Measurements from ENCODE around the gene MYO9B. TPM values are rescaled to one million over a fixed set of nuclear protein-coding genes. Genes with fewer than 3 reads are reported as not detected.

Gene MYO9B
- total RNA-seq, 6 experiments from 2014 or later: 25.4 to 38.7 (median 36.0) TPM

DNA sequence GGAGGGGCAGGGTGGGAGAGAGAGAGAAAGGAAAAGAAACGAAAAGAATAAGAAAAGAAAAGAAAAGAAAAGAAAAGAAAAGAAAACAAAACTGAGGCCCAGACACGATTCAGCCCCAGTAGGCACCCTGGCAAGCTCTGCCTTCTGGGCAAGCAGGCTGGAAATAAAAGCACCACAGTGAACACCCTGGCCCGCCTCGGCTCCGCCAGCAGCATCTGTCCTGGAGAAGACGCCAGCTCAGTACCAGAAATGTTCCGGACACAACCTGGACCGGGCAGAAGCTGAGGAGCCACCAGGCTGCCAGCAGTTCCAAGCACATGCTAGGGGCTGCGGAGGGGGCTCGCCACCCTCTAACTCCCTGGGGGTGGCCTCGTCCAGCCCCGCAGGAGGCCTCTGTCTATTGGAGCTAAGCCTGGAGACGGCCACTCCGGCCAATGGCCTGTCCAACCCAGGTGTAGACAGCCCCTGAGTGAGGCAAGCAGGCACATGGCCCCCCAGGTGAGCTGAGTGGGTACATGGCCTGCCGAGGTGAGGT is 37.5 kb upstream of the MYO9B start:
- TF ChIP-seq POLR2A (IDR thresholded peaks at IDR 0.05): no peak
- TF ChIP-seq, protein P1, sequence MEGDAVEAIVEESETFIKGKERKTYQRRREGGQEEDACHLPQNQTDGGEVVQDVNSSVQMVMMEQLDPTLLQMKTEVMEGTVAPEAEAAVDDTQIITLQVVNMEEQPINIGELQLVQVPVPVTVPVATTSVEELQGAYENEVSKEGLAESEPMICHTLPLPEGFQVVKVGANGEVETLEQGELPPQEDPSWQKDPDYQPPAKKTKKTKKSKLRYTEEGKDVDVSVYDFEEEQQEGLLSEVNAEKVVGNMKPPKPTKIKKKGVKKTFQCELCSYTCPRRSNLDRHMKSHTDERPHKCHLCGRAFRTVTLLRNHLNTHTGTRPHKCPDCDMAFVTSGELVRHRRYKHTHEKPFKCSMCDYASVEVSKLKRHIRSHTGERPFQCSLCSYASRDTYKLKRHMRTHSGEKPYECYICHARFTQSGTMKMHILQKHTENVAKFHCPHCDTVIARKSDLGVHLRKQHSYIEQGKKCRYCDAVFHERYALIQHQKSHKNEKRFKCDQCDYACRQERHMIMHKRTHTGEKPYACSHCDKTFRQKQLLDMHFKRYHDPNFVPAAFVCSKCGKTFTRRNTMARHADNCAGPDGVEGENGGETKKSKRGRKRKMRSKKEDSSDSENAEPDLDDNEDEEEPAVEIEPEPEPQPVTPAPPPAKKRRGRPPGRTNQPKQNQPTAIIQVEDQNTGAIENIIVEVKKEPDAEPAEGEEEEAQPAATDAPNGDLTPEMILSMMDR (IDR thresholded peaks at IDR 0.05): no peak
- Histone ChIP-seq H3K4me1 (no peaks in the 10 kb centered on the region), H3K4me3 (no peak overlapping the region), H3K27me3 (no peaks in the 10 kb centered on the region), H3K27ac (no peak overlapping the region), H3K36me3 (no peaks in the 10 kb centered on the region), H3K9me3 (no peaks in the 10 kb centered on the region)
- WGBS (ENCODE audit: insufficient coverage, low coverage, low lambda C conversion rate, missing lambda C conversion rate): 57% methylated on average over 1 of the region's 15 CpGs
- DNase-seq (no peak), ATAC-seq (peak in 1 of 4 donors; percentile 20)
- intact Hi-C loops (cut with DNase I): no loop called here

DNA sequence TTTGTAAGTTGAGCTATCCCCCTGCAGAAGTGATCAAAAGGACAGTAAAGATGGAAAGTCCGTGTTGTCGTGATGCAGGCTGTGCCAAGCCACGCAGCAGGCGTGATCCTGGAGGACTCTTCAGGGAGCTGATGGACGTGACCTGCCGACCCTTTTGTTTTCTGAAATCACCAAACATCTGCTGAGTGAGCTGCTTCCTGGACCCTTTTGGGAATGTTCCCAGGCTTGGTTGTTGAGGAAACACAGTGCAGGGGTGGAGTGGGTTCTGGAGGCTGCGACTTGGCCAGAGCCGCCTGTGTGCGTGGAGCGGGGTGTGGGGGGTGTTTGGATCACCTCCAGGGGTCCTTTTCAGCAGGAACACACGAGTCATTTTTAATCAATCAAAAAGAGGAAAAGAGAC is 33.6 kb upstream of the MYO9B start:
- TF ChIP-seq, protein P1 (IDR thresholded peaks at IDR 0.05): no peak
- TF ChIP-seq POLR2A (IDR thresholded peaks at IDR 0.05): no peak
- 19% methylated on average over 9 of the region's 11 CpGs for WGBS (ENCODE audit: insufficient coverage, low coverage, low lambda C conversion rate, missing lambda C conversion rate)
- Histone ChIP-seq H3K36me3 (no peaks in the 10 kb centered on the region), H3K27me3 (no peaks in the 10 kb centered on the region), H3K4me3 (no peak overlapping the region), H3K27ac (no peak overlapping the region), H3K9me3 (no peaks in the 10 kb centered on the region), H3K4me1 (no peaks in the 10 kb centered on the region)
- intact Hi-C loops (cut with DNase I): no loop called here
- ATAC-seq (peak; percentile 55 to 82 (median 67)), DNase-seq (peak in 1 of 3 donors; percentile 37)

DNA sequence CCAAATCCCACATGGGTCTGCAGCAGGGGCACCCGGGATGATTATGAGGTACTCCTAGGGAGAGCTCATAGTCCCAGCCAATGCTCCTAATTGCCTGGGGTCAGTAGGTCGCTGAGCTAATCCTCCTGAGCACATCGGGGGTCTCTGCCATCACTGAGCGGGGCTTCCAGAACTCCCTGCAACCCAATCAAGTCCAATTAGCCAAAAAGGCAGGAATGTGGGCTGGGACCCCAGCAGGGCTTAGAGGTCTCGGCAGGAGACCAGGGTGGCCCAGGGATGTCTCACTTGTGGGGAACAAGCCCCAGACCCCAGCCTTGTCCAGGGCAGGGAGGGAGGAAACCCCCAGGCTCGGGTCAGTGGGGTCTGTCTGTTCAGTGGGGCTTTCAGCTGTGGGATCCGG is 31.8 kb upstream of the MYO9B start:
- DNase-seq (no peak), ATAC-seq (no peak)
- H3K4me3 ChIP-seq: no peak overlapping the region
- no peaks in the 10 kb centered on the region for H3K9me3 ChIP-seq
- WGBS (ENCODE audit: insufficient coverage, low coverage, low lambda C conversion rate, missing lambda C conversion rate): 41% methylated on average over 4 of the region's 7 CpGs
- no peak overlapping the region for H3K27ac ChIP-seq
- no peaks in the 10 kb centered on the region for H3K36me3 ChIP-seq
- no peak for TF ChIP-seq POLR2A (IDR thresholded peaks at IDR 0.05)
- TF ChIP-seq, protein P1 (IDR thresholded peaks at IDR 0.05): no peak
- H3K27me3 ChIP-seq: no peaks in the 10 kb centered on the region
- intact Hi-C loops (cut with DNase I): no loop called here
- H3K4me1 ChIP-seq: no peaks in the 10 kb centered on the region

DNA sequence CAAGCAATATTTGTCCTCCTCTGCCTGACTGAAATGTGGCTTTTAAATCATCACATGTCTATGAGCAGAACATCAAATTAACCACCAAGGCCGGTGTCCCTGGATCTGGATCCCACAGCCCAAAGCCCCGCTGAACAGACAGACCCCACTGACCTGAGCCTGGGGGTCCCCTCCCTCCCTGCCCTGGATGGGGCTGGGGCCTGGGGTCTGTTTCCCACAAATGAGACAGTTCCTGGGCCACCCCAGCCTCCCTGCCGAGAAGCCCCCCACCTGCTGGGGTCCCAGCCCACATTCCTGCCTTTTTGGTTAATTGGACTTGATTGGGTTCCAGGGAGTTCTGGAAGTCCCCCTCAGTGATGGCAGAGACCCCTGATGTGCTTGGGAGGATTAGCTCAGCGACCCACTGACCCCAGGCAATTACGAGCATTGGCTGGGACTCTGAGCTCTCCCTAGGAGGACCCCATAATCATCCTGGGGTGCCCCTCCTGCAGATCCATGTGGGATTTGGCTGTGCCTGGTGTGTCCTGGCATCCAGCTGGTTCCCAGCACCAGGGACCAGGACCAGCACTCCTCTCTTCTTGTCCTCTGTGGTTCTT is 29.6 kb upstream of the MYO9B start:
- WGBS (ENCODE audit: insufficient coverage, low coverage, low lambda C conversion rate, missing lambda C conversion rate): 100% methylated on average over 1 of the region's 5 CpGs
- H3K27me3 ChIP-seq: no peaks in the 10 kb centered on the region
- ATAC-seq (no peak), DNase-seq (no peak)
- peaks cover 0 to 13% (median 4%) of the 10 kb centered on the region in 4 donors for H3K36me3 ChIP-seq
- no peak overlapping the region for H3K4me3 ChIP-seq
- no peaks in the 10 kb centered on the region for H3K4me1 ChIP-seq
- intact Hi-C loops (cut with DNase I): no loop called here
- no peak overlapping the region for H3K27ac ChIP-seq
- no peaks in the 10 kb centered on the region for H3K9me3 ChIP-seq
- TF ChIP-seq, protein P1 (IDR thresholded peaks at IDR 0.05): no peak
- TF ChIP-seq POLR2A (IDR thresholded peaks at IDR 0.05): no peak

All from right lobe of liver (tissue), 6 donors.